SK-MEL-5 (cell line): ENCODE results near the gene ITPRID2. TPM values are rescaled to one million over a fixed set of nuclear protein-coding genes. Genes with fewer than 3 reads are reported as not detected.
"Not testable (repeated sequence)": the region's sequence is repeated elsewhere in the genome, so short reads cannot be mapped to it uniquely, and the experiment has no call there.

Source experiments
- DNase-seq: peaks from one replicate; pipeline ENCODE4 v3.0.0-alpha.2; 2016; ENCODE audit warnings: low read depth, low spot score
- in situ Hi-C: cut with HindIII; loops from 2 replicates; pipeline ENCODE4 v1.10.0; 2016; ENCODE audit warnings: low sequenced_read_pairs, high pct_unique_total_duplicates, low pct_unique_long_range_greater_than_20kb
- total RNA-seq: library from RNA; depleted of rRNA; stranded (reverse); fragments of >200 nt; shearing (Covaris generic); gene quantifications from 2 replicates; pipeline ENCODE4 v1.2.3, GENCODE V29; 2014

Gene ITPRID2
- total RNA-seq, 1 experiment from 2014 or later: 112 TPM

DNA sequence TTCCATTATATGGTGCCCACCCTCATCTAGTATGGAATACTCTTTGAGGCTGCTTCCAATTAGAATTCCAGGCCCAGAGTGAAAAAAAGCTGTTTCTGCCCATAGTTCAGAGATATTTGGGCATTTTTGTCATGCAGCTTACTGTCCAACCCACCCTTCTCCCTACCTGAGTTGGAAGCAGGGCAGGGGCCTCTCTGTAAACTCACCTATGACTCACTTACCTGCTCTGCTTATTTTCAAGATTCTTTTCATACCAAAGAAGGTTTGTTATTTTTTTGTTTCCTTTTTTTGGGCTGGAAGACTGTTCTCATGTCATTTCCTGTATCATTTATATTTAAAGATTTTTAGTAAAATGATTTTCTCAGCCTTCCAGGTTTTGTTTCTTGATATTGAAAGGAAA is 55.7 kb downstream of the ITPRID2 start:
- no peak for DNase-seq
- in situ Hi-C loops: no loop called here

DNA sequence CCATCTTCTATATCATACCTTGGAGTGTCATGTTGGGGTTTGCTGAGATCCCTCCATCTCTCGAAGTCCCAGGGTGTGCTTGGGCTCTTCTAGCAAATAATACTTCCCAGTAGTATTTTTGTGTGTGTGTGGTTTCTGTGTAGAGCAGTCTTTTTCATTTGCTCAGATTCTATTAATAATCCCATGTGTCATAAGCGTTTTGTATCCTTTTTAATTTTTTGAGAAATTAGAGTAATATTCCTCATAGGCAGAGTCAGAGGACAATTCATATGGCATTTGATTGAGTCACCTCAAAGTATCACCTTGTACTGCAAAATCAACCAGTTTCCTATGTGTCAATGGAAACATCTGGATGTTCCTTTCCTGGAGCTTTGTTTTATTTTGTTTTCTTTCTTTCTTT is 56.7 kb downstream of the ITPRID2 start:
- in situ Hi-C loops: no loop called here
- DNase-seq: no peak

DNA sequence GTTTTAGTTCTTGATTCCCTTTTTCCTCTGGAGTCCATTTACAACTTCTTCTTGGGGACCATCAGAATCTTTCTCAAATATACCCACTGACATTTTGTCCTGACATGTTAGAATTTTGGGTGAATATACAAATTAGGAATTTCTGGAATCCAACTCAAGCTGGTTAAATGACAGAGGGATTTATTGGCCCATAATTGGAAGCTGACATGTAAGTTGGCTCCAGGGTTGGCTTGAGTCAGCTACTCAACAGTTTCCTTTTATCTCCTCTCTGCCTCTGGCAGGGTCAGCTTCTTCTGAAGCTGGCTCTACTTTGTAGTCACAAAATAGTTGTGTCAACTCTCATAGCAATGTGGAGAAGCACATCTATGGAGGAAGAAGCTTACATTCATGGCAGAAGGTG is 57.5 kb downstream of the ITPRID2 start:
- no peak for DNase-seq
- in situ Hi-C loops: no loop called here

DNA sequence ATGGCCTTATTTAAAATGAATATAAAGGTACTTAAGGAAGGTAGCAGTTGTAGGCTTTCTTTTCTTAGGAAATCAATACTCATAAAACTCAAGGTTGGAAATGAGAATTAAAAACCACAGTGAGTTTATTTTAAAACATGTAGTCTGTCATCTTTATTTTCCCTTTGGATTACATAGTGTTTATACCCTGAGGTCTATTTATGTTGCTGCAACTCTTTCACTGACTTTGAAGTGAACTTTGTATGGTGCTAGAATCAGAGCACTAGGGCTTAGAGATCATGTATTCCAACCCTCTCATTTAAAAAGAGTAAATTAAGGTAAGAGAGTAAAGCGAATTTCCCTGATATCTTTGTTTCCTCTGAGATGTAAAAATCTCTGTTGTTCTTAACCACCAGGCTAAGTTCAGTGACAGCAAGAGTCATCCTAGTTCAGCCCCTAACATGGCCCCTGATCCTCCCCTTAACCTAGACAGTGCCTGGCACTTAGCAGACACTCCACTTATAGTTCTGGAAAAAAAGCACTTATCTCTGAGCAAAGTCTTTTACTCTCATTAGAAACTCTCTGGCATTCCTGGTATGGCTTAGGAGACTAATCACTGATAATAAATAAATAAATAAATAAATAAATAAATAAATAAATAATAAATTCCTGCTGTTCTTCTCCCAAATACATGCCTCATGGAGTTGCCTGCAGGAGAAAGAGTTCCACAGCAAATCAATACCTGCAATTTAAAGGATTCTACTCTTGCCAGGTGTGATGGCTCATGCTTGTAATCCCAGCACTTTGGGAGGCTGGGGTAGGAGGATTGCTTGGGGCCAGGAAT is 61.1 kb downstream of the ITPRID2 start:
- DNase-seq: no peak
- in situ Hi-C loops: no loop called here

DNA sequence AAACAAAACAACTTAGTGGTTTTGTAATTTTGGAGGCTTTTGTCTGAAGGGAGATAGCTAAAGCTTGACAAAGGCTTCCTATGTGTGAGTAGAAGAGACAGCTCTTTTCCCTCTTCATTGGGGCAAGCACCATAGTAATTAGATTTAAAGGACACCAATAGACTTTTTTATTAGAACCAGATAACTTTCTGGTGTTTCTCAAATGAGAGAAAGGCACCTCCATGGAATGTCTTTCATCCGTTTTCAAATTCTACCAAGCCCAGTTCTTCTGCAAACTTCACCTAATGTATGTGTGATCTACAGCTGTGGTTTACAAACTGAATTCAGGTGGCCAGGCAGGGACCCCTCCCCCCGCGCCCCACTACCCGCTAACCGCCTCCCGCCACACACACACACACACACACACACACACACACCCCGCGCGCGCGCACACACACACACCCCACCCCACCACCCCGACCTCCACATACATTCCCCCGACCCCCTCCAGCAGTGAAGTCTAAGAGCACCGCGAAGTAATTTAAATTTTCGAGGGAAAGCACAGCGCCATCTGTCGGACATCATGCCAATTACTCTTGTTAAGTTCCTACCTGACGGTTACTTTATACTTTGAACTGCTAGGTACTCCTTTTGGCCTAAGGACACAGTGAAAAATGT is 62.5 kb downstream of the ITPRID2 start:
- peak; percentile 62 for DNase-seq
- in situ Hi-C loops: no loop called here

DNA sequence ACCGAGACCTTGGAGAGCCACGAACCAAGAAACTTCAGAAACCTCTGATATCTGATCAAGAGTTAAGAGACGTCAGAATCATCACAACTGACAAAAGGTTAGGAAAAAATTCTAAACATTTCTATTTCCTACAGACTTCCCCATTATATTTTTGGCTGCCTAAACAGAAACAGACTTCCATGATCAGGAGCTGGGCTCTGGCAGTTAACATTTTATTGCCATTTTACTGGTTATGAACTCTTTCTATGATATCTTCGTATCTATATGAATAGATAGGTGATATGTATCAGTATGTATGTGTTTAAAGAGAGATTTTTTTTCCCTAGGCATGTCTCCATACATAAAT is 63.0 kb downstream of the ITPRID2 start:
- DNase-seq: no peak
- in situ Hi-C loops: no loop called here

DNA sequence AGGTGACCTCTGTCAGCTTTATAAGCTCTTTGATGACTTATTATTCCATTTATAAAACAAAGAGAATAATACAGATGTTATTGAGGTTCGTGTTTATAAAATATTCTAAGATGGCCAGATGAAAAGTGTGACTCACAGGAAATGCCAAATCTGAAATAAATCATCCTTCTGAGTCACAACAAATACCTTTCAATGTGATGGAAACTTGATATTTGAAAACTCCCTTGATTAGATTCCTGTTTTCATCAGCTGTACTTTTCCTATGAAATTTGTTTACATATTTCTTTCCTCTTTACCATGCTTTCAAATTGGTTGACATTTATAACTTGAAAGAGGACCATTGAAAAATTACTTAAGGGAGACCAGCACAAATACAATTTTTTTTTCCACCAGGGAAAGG is 63.5 kb downstream of the ITPRID2 start:
- in situ Hi-C loops: no loop called here
- DNase-seq: no peak

DNA sequence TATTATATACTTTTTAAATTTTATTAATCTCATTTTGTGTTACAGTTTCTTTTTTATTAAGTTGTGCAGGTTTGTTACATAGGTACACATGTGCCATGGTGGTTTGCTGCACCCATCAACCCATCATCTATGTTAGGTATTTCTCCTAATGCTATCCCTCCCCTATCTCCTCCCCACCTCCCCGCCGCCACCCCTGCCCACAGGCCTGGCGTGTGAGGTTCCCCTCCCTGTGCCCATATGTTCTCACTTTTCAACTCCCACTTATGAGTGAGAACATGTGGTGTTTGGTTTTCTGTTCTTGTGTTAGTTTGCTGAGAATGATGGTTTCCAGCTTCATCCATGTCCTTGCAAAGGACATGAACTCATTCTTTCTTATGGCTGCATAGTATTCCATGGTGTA is 64.3 kb downstream of the ITPRID2 start:
- in situ Hi-C loops, DNase-seq: not testable (repeated sequence)

DNA sequence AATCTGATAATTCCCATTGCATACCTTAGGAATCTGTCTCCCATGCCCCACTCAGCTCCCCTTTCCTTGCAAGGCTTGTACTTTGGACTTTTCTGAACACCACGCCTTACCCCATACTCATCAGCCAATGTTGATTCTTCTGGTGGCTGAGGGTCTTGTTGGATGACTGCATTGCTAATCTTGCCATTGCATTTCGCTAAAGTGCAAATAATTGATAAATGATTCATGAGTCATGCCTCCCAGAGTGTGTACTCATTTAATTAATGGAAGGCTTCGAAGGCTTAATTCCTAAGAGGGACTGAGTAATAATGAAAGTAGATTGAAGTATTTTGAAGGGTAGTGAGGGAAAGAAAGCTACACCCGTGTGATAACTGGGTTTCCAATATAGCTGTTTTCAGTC is 66.1 kb downstream of the ITPRID2 start:
- in situ Hi-C loops: no loop called here
- no peak for DNase-seq

DNA sequence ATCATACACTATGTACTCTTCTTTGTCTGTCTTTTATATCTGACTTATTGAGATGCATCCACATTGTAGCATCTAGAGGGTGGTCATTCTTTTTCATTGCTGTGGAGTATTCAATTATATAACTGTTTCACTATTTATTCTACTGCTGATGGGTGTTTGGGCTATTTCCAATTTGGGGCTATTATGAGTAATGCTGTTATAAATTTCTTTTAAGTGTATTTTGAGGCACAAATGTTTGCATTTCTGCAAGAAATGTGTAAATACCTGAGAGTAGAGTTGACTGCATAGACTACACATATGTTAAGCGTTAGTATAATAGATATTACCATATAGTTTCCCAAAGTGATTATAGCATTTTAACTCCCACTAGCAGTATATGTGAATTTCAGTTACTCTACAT is 67.2 kb downstream of the ITPRID2 start:
- in situ Hi-C loops: no loop called here
- DNase-seq: no peak

DNA sequence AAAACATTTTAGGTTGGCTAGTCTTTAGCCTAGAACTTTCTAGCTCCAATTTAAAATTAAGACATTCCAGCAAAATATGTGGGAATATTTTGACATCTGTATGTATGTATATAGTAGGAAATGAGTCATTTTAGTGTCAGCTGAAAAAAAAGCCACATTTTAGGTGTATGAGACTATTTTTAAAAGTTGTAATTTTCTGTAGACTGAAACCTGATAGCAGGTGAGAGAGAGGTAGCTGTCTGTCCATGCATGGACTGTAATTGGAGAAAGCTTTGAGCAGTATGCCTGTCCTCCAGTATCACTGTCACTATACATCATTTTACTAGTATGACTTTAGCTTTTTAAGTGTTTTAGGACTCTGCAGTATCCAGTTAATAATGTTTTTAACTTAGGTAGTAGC is 68.0 kb downstream of the ITPRID2 start:
- in situ Hi-C loops: no loop called here
- no peak for DNase-seq

DNA sequence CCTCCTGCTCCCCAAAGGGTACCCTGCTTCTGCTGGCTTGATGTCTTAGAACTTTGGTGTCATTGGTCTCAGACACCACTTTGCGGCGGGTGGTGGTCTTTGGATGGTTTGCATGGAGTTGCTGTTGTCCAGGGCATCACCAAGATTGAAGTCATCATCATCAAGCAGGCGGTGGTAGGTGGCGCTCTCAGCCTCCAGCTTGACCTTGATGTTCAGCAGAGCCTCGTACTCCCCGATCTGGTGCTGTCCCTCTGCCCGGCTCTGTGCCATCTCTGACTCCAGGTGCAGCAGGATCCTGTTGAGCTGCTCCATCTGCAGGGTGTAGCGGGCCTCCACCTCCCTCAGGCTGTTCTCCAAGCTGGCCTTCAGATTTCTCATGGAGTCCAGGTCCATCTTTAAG is 69.6 kb downstream of the ITPRID2 start:
- in situ Hi-C loops, DNase-seq: not testable (repeated sequence)

DNA sequence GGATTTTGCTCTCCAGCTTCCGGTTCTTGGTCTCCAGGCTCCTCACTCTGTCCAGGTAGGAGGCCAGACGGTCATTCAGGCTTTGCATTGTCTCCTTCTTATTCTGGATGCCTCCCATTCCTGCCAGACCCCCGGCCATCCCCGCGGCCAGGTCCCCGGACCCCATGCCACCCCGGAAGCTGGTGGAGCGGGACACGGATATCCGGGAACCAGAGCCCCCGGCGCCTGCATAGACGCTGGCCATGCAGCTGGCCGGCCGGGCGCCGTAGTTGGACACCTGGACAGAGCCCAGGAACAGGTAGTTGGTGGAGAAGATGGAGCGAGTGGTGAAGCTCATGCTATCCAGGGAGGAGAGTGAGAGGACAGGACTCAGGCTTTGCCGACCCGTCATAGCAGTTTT is 70.6 kb downstream of the ITPRID2 start:
- no peak for DNase-seq
- in situ Hi-C loops: no loop called here

DNA sequence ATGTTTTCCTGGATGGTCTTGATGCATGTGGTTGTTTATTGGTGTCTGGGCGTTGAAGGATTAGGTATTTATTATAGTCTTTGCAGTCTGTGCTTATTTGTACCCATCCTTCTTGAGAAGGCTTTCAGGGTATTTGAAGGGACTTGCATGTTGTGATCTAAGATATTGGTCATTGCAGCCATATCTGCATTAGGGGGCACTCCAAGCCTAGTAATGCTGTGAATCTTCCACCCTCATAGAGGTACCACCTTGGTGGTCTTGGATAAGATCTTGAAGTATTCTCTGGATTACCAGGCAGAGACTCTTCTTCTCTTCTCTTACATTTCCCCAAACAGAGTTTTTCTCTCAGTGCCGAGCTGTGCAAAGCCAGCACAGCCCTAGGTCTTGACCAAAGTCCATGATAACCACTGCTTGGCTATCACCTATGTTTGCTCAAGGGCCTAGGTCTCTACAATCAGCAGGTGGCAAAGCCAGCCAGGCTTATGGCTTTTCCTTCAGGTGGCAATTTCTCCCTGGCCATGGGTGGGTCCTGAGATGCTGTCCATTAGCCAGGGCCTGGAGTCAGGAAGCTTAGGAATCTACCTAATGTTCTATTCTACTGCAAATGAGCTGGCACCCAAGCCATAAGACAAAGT is 78.7 kb downstream of the ITPRID2 start:
- in situ Hi-C loops: no loop called here

DNA sequence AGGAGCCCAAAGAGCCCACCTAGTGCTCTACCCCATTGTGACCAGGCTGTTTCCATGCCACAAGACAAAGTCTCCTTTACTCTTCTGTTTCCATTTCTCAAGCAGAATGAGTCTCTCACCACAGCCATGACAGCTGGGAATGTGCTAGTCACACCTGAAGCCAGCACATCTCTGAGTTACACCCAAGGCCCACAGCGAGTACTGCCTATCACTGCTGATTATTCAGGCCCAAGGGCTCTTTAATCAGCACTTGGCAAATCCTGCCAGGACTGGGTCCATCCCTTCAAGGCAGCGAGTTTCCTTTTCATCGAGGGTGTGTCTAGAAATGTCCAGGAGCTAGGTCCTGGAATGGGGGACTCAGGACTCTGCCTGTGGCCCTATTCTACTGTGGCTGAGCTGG is 79.5 kb downstream of the ITPRID2 start:
- in situ Hi-C loops: no loop called here
- DNase-seq: no peak

More for the DNA sequence above, 78.7 kb downstream of the ITPRID2 start:
- DNase-seq: no peak

DNA sequence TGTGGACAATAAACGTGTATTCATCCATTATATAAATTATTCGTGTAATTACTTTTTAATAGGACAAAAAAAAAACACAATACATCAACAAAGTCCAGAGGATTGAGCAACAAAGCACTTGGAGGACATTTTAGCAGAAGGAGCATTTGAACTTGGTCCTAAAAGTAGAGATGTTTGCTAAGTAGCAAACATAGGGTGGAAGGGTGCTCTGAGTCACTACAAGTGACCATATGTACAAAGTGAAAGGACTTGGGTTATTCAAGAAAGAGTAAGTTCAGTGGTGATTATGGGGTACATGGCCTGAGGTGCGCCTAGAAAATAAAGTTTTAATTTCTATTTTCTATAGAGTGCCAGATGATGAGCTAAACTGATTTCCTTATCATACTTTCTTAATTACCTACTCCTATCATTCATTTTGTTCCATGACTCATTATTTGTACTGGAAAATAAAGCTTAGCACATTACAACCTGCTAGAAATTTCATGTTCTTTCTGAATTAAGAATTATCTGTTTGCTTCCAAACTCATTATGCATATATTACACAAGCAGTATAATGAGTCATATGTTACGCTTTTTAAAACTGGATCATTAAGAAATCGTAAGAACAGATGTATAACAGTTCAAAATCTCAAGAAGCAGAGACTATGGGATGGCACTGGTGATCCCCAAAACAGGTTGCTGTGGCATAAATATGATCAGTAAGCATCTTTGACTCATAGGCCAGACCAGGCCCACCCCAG is 81.1 kb downstream of the ITPRID2 start:
- in situ Hi-C loops: no loop called here
- no peak for DNase-seq

DNA sequence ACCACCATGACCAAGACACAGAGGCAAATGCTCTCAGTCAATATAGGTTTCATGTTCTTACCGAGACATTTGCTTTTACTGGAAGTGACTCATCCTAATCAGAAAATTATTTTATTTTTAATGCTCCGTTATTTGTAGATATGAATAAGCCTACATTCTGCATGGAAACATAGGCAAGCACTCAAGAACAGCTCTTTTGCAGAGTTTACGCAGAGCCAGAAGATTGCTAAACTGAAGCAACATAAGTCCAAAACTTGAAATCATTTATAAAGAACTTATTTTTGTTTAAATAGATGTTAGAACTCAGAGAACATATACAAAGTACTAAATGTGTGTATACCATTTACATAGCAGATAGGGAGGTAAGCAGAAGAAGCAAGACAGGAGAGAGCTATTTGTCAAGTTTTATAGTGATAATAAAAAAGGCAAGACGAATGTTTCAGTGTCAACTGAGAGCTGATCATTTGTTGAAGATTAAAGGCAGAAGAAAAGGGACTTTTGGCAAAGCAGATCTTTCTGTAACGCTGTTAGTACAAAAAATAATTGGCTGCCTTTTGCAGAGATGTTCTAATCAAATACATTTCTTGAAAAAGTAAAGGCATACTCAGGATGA is 81.7 kb downstream of the ITPRID2 start:
- no peak for DNase-seq
- in situ Hi-C loops: no loop called here
